ENCODE measurements around the gene HS6ST2.

HS6ST2 gene

GRCh38 chrX:132636080-132636479 is 322.3 kb downstream of the HS6ST2 start:
- Histone ChIP-seq H3K27me3 (ENCODE audit: control insufficient read depth in 1 of 2, insufficient read depth in 2 of 2, low read length in 2 of 2) (no peaks in the 10 kb centered on the region), H3K4me3 (ENCODE audit: low read depth in 1 of 2, low read length in 2 of 2) (no peak overlapping the region), H3K9ac (ENCODE audit: low read depth in 1 of 2, low read length in 2 of 2) (no peak overlapping the region), H3K36me3 (ENCODE audit: control insufficient read depth in 1 of 2, insufficient read depth in 2 of 2, low read length in 2 of 2) (no peaks in the 10 kb centered on the region), H3K9me3 (ENCODE audit: control insufficient read depth in 1 of 2, low read length in 2 of 2) (no peaks in the 10 kb centered on the region), H3K27ac (ENCODE audit: low read depth, low read length) (no peak overlapping the region), H3K4me1 (ENCODE audit: control insufficient read depth in 1 of 2, insufficient read depth in 2 of 2, low read length in 2 of 2) (no peaks in the 10 kb centered on the region)

- Histone ChIP-seq H3K9me3 (ENCODE audit: control insufficient read depth in 1 of 2, low read length in 2 of 2) (no peaks in the 10 kb centered on the region), H3K36me3 (ENCODE audit: control insufficient read depth in 1 of 2, insufficient read depth in 2 of 2, low read length in 2 of 2) (no peaks in the 10 kb centered on the region), H3K4me3 (ENCODE audit: low read depth in 1 of 2, low read length in 2 of 2) (no peak overlapping the region), H3K9ac (ENCODE audit: low read depth in 1 of 2, low read length in 2 of 2) (no peak overlapping the region), H3K4me1 (ENCODE audit: control insufficient read depth in 1 of 2, insufficient read depth in 2 of 2, low read length in 2 of 2) (no peaks in the 10 kb centered on the region), H3K27me3 (ENCODE audit: control insufficient read depth in 1 of 2, insufficient read depth in 2 of 2, low read length in 2 of 2) (no peaks in the 10 kb centered on the region), H3K27ac (ENCODE audit: low read depth, low read length) (no peak overlapping the region)
Measured at GRCh38 chrX:132634521-132634920, 323.9 kb downstream of the HS6ST2 start.

- Histone ChIP-seq H3K9me3 (ENCODE audit: control insufficient read depth in 1 of 2, low read length in 2 of 2) (no peaks in the 10 kb centered on the region), H3K4me3 (ENCODE audit: low read depth in 1 of 2, low read length in 2 of 2) (no peak overlapping the region), H3K27ac (ENCODE audit: low read depth, low read length) (no peak overlapping the region), H3K27me3 (ENCODE audit: control insufficient read depth in 1 of 2, insufficient read depth in 2 of 2, low read length in 2 of 2) (no peaks in the 10 kb centered on the region), H3K36me3 (ENCODE audit: control insufficient read depth in 1 of 2, insufficient read depth in 2 of 2, low read length in 2 of 2) (no peaks in the 10 kb centered on the region), H3K4me1 (ENCODE audit: control insufficient read depth in 1 of 2, insufficient read depth in 2 of 2, low read length in 2 of 2) (no peaks in the 10 kb centered on the region), H3K9ac (ENCODE audit: low read depth in 1 of 2, low read length in 2 of 2) (no peak overlapping the region)
Measured at GRCh38 chrX:132631579-132632232, 326.7 kb downstream of the HS6ST2 start.

GRCh38 chrX:132624466-132624865 is 334.0 kb downstream of the HS6ST2 start:
- Histone ChIP-seq H3K9ac (ENCODE audit: low read depth in 1 of 2, low read length in 2 of 2) (no peak overlapping the region), H3K27me3 (ENCODE audit: control insufficient read depth in 1 of 2, insufficient read depth in 2 of 2, low read length in 2 of 2) (no peaks in the 10 kb centered on the region), H3K27ac (ENCODE audit: low read depth, low read length) (no peak overlapping the region), H3K4me1 (ENCODE audit: control insufficient read depth in 1 of 2, insufficient read depth in 2 of 2, low read length in 2 of 2) (no peaks in the 10 kb centered on the region), H3K4me3 (ENCODE audit: low read depth in 1 of 2, low read length in 2 of 2) (no peak overlapping the region), H3K36me3 (ENCODE audit: control insufficient read depth in 1 of 2, insufficient read depth in 2 of 2, low read length in 2 of 2) (no peaks in the 10 kb centered on the region), H3K9me3 (ENCODE audit: control insufficient read depth in 1 of 2, low read length in 2 of 2) (no peaks in the 10 kb centered on the region)

- H3K27me3 ChIP-seq (ENCODE audit: control insufficient read depth in 1 of 2, insufficient read depth in 2 of 2, low read length in 2 of 2): no peaks in the 10 kb centered on the region
- no peaks in the 10 kb centered on the region for H3K36me3 ChIP-seq (ENCODE audit: control insufficient read depth in 1 of 2, insufficient read depth in 2 of 2, low read length in 2 of 2)
- H3K9me3 ChIP-seq (ENCODE audit: control insufficient read depth in 1 of 2, low read length in 2 of 2): no peaks in the 10 kb centered on the region
Measured at GRCh38 chrX:132623942-132624341, 334.5 kb downstream of the HS6ST2 start.

GRCh38 chrX:132623300-132623699 is 335.1 kb downstream of the HS6ST2 start:
- no peaks in the 10 kb centered on the region for H3K9me3 ChIP-seq (ENCODE audit: control insufficient read depth in 1 of 2, low read length in 2 of 2)
- H3K4me1 ChIP-seq (ENCODE audit: control insufficient read depth in 1 of 2, insufficient read depth in 2 of 2, low read length in 2 of 2): no peaks in the 10 kb centered on the region
- H3K9ac ChIP-seq (ENCODE audit: low read depth in 1 of 2, low read length in 2 of 2): no peak overlapping the region
- no peak overlapping the region for H3K27ac ChIP-seq (ENCODE audit: low read depth, low read length)
- H3K4me3 ChIP-seq (ENCODE audit: low read depth in 1 of 2, low read length in 2 of 2): no peak overlapping the region
- no peaks in the 10 kb centered on the region for H3K36me3 ChIP-seq (ENCODE audit: control insufficient read depth in 1 of 2, insufficient read depth in 2 of 2, low read length in 2 of 2)
- H3K27me3 ChIP-seq (ENCODE audit: control insufficient read depth in 1 of 2, insufficient read depth in 2 of 2, low read length in 2 of 2): no peaks in the 10 kb centered on the region

More at GRCh38 chrX:132623942-132624341, 334.5 kb downstream of the HS6ST2 start:
- Histone ChIP-seq H3K4me1 (ENCODE audit: control insufficient read depth in 1 of 2, insufficient read depth in 2 of 2, low read length in 2 of 2) (no peaks in the 10 kb centered on the region), H3K27ac (ENCODE audit: low read depth, low read length) (no peak overlapping the region), H3K4me3 (ENCODE audit: low read depth in 1 of 2, low read length in 2 of 2) (no peak overlapping the region), H3K9ac (ENCODE audit: low read depth in 1 of 2, low read length in 2 of 2) (no peak overlapping the region)

- no peaks in the 10 kb centered on the region for H3K9me3 ChIP-seq (ENCODE audit: control insufficient read depth in 1 of 2, low read length in 2 of 2)
- H3K4me3 ChIP-seq (ENCODE audit: low read depth in 1 of 2, low read length in 2 of 2): no peak overlapping the region
- no peaks in the 10 kb centered on the region for H3K36me3 ChIP-seq (ENCODE audit: control insufficient read depth in 1 of 2, insufficient read depth in 2 of 2, low read length in 2 of 2)
- H3K9ac ChIP-seq (ENCODE audit: low read depth in 1 of 2, low read length in 2 of 2): no peak overlapping the region
- no peaks in the 10 kb centered on the region for H3K27me3 ChIP-seq (ENCODE audit: control insufficient read depth in 1 of 2, insufficient read depth in 2 of 2, low read length in 2 of 2)
- no peak overlapping the region for H3K27ac ChIP-seq (ENCODE audit: low read depth, low read length)
- H3K4me1 ChIP-seq (ENCODE audit: control insufficient read depth in 1 of 2, insufficient read depth in 2 of 2, low read length in 2 of 2): no peaks in the 10 kb centered on the region
Measured at GRCh38 chrX:132622130-132622529, 336.3 kb downstream of the HS6ST2 start.

GRCh38 chrX:132618810-132619209 is 339.6 kb downstream of the HS6ST2 start:
- H3K27ac ChIP-seq (ENCODE audit: low read depth, low read length): no peak overlapping the region
- H3K36me3 ChIP-seq (ENCODE audit: control insufficient read depth in 1 of 2, insufficient read depth in 2 of 2, low read length in 2 of 2): no peaks in the 10 kb centered on the region
- H3K4me3 ChIP-seq (ENCODE audit: low read depth in 1 of 2, low read length in 2 of 2): no peak overlapping the region
- H3K27me3 ChIP-seq (ENCODE audit: control insufficient read depth in 1 of 2, insufficient read depth in 2 of 2, low read length in 2 of 2): no peaks in the 10 kb centered on the region
- no peaks in the 10 kb centered on the region for H3K4me1 ChIP-seq (ENCODE audit: control insufficient read depth in 1 of 2, insufficient read depth in 2 of 2, low read length in 2 of 2)
- H3K9ac ChIP-seq (ENCODE audit: low read depth in 1 of 2, low read length in 2 of 2): no peak overlapping the region
- H3K9me3 ChIP-seq (ENCODE audit: control insufficient read depth in 1 of 2, low read length in 2 of 2): no peaks in the 10 kb centered on the region

GRCh38 chrX:132615391-132616131 is 342.9 kb downstream of the HS6ST2 start:
- Histone ChIP-seq H3K27me3 (ENCODE audit: control insufficient read depth in 1 of 2, insufficient read depth in 2 of 2, low read length in 2 of 2) (no peaks in the 10 kb centered on the region), H3K36me3 (ENCODE audit: control insufficient read depth in 1 of 2, insufficient read depth in 2 of 2, low read length in 2 of 2) (no peaks in the 10 kb centered on the region), H3K4me3 (ENCODE audit: low read depth in 1 of 2, low read length in 2 of 2) (no peak overlapping the region), H3K27ac (ENCODE audit: low read depth, low read length) (no peak overlapping the region), H3K9ac (ENCODE audit: low read depth in 1 of 2, low read length in 2 of 2) (no peak overlapping the region), H3K4me1 (ENCODE audit: control insufficient read depth in 1 of 2, insufficient read depth in 2 of 2, low read length in 2 of 2) (no peaks in the 10 kb centered on the region), H3K9me3 (ENCODE audit: control insufficient read depth in 1 of 2, low read length in 2 of 2) (no peaks in the 10 kb centered on the region)

- Histone ChIP-seq H3K27ac (ENCODE audit: low read depth, low read length) (no peak overlapping the region), H3K4me3 (ENCODE audit: low read depth in 1 of 2, low read length in 2 of 2) (no peak overlapping the region), H3K9me3 (ENCODE audit: control insufficient read depth in 1 of 2, low read length in 2 of 2) (no peaks in the 10 kb centered on the region), H3K4me1 (ENCODE audit: control insufficient read depth in 1 of 2, insufficient read depth in 2 of 2, low read length in 2 of 2) (no peaks in the 10 kb centered on the region), H3K27me3 (ENCODE audit: control insufficient read depth in 1 of 2, insufficient read depth in 2 of 2, low read length in 2 of 2) (no peaks in the 10 kb centered on the region), H3K9ac (ENCODE audit: low read depth in 1 of 2, low read length in 2 of 2) (no peak overlapping the region), H3K36me3 (ENCODE audit: control insufficient read depth in 1 of 2, insufficient read depth in 2 of 2, low read length in 2 of 2) (no peaks in the 10 kb centered on the region)
Measured at GRCh38 chrX:132614297-132614696, 344.1 kb downstream of the HS6ST2 start.
